GM12878 (cell line): Measurements from ENCODE around the gene TOPBP1. TPM values are rescaled to one million over a fixed set of nuclear protein-coding genes. Genes with fewer than 3 reads are reported as not detected.

Experiments used
- ATF2 ChIP-seq: IDR thresholded peaks from 2 replicates; pipeline ENCODE4 v1.6.1; 2012; ENCODE audit warnings: low read length, inconsistent platforms
- BCLAF1 ChIP-seq: fragments of 450-650 bp; IDR thresholded peaks from 2 replicates; pipeline ENCODE4 v1.6.1; 2017; ENCODE audit warnings: antibody characterized with exemption, mild to moderate bottlenecking, moderate library complexity
- CBX3 ChIP-seq: fragments of 200-600 bp; sonication (generic); IDR thresholded peaks from 2 replicates; pipeline ENCODE4 v1.6.1; 2016; ENCODE audit warnings: low read depth, borderline replicate concordance
- DPF2 ChIP-seq: fragments of 450-650 bp; IDR thresholded peaks from 2 replicates; pipeline ENCODE4 v1.6.1; 2017; ENCODE audit warnings: mild to moderate bottlenecking
- EZH2 ChIP-seq: IDR thresholded peaks from 2 replicates; pipeline ENCODE4 v1.6.1; 2012; ENCODE audit warnings: low read depth, mild to moderate bottlenecking, control low read depth, inconsistent platforms, low read length, borderline replicate concordance; ENCODE audit not compliant: control insufficient read depth
- GABPA ChIP-seq: IDR thresholded peaks from 2 replicates; pipeline ENCODE4 v1.6.1; 2014; ENCODE audit warnings: antibody characterized with exemption, low read depth, mild to moderate bottlenecking, inconsistent platforms
- IKZF1 ChIP-seq: fragments of 450-650 bp; conservative IDR thresholded peaks from 2 replicates; pipeline ENCODE4 v1.6.1; 2017; ENCODE audit warnings: antibody characterized with exemption, mild to moderate bottlenecking
- IRF3 ChIP-seq: fragments of 450-650 bp; IDR thresholded peaks from 2 replicates; pipeline ENCODE4 v1.6.1; 2014; ENCODE audit warnings: mild to moderate bottlenecking
- LARP7 ChIP-seq: fragments of 450-650 bp; IDR thresholded peaks from 2 replicates; pipeline ENCODE4 v1.6.1; 2017; ENCODE audit warnings: mild to moderate bottlenecking
- MXI1 ChIP-seq: fragments of 150-350 bp; IDR thresholded peaks from 2 replicates; pipeline ENCODE4 v1.6.1; 2011; ENCODE audit warnings: low read depth, mild to moderate bottlenecking, inconsistent platforms, low read length, improper control_type of control experiment
- MYC ChIP-seq: IDR thresholded peaks from 2 replicates; pipeline ENCODE4 v1.6.1; 2011; ENCODE audit warnings: mild to moderate bottlenecking, low read length, moderate library complexity, inconsistent platforms; ENCODE audit not compliant: insufficient read depth, insufficient replicate concordance, insufficient read length, severe bottlenecking
- NBN ChIP-seq: fragments of 450-650 bp; IDR thresholded peaks from 2 replicates; pipeline ENCODE4 v1.6.1; 2016
- NFIC ChIP-seq: IDR thresholded peaks from 2 replicates; pipeline ENCODE4 v1.6.1; 2012; ENCODE audit warnings: low read depth, mild to moderate bottlenecking, inconsistent platforms, low read length, moderate library complexity
- SMARCA5 ChIP-seq: fragments of 450-650 bp; IDR thresholded peaks from 2 replicates; pipeline ENCODE4 v1.6.1; 2017; ENCODE audit warnings: mild to moderate bottlenecking
- SREBF1 ChIP-seq: IDR thresholded peaks from 2 replicates; pipeline ENCODE4 v1.6.1; 2012; ENCODE audit warnings: mild to moderate bottlenecking, low read length
- SREBF2 ChIP-seq: IDR thresholded peaks from 2 replicates; pipeline ENCODE4 v1.6.1; 2012; ENCODE audit warnings: mild to moderate bottlenecking, low read length
- SRF ChIP-seq, 2 experiments: IDR thresholded peaks; 2 replicates each; pipeline ENCODE4 v1.6.1; 2011; ENCODE audit warnings: low read depth in 2 of 2, low read length in 2 of 2, mild to moderate bottlenecking in 1 of 2, moderate library complexity in 1 of 2
- STAT3 ChIP-seq: IDR thresholded peaks from 2 replicates; pipeline ENCODE4 v1.6.1; 2011; ENCODE audit warnings: low read depth, low read length, improper control_type of control experiment
- TCF12 ChIP-seq: IDR thresholded peaks from 2 replicates; pipeline ENCODE4 v1.6.1; 2011; ENCODE audit warnings: low read depth, mild to moderate bottlenecking, low read length
- ZBED1 ChIP-seq: IDR thresholded peaks from 2 replicates; pipeline ENCODE4 v1.6.1; 2016; ENCODE audit warnings: borderline replicate concordance
- ZNF217 ChIP-seq: fragments of 450-650 bp; IDR thresholded peaks from 2 replicates; pipeline ENCODE4 v1.6.1; 2017; ENCODE audit warnings: antibody characterized with exemption, mild to moderate bottlenecking
- ZNF687 ChIP-seq: fragments of 450-650 bp; IDR thresholded peaks from 2 replicates; pipeline ENCODE4 v1.6.1; 2017; ENCODE audit warnings: mild to moderate bottlenecking, moderate library complexity
- polyA plus RNA-seq, 11 experiments: library from polyadenylated mRNA; depleted of rRNA in 4 of 11; unstranded in 6 of 11; stranded (reverse) in 5 of 11; fragments of >200 nt; fragmentation: Nextera tagmentation in 4 of 11; fragmentation: Illumina TruSeq in 1 of 11; extraction: Ambion mirVana in 4 of 11; extraction: Trizol in 1 of 11; gene quantifications; 1 replicate in 1 of 11; 2 replicates in 10 of 11; pipeline versions ENCODE4 v1.2.1 to v1.2.3, GENCODE V29; 2011 to 2016; ENCODE audit warnings: inconsistent platforms in 2 of 11, missing spikeins in 2 of 11, low read depth in 1 of 11
- total RNA-seq, 4 experiments: library from RNA; depleted of rRNA in 3 of 4; stranded (reverse); fragments of >200 nt in 3 of 4; fragmentation: Illumina TruSeq in 1 of 4; extraction: Trizol in 1 of 4; gene quantifications; 2 replicates each; pipeline versions ENCODE4 v1.2.1 to v1.2.3, GENCODE V29; 2013 to 2021

TOPBP1 gene
- total and polyA plus RNA-seq, 10 of the 15 experiments (the other 5 are each of a cell fraction or from before 2014, with no cell fraction given): 18.3 to 99.3 (median 61.5) TPM

GRCh38 chr3:133661454-133662277 lies at the start of gene TOPBP1 (continued):
- no peak for TF ChIP-seq MYC
- no peak for TF ChIP-seq BCLAF1
- peak; percentile 47; the same call in 1 of the 2 replicates for TF ChIP-seq NBN
- no peak for TF ChIP-seq EZH2
- TF ChIP-seq SRF (IDR thresholded peaks at IDR 0.05; ENCODE audit: low read depth in 2 of 2, low read length in 2 of 2): peak; percentile 90 to 97
- TF ChIP-seq TCF12: peak; percentile 92
- TF ChIP-seq SREBF2: no peak
- TF ChIP-seq LARP7: 0 out of 2 replicates have a peak, but pooled peaks have one; percentile 59
- TF ChIP-seq NFIC: no peak
- TF ChIP-seq GABPA: peak; percentile 92
- no peak for TF ChIP-seq SMARCA5
- TF ChIP-seq ATF2: no peak
- TF ChIP-seq IRF3: no peak
- TF ChIP-seq ZNF217: no peak
- no peak for TF ChIP-seq CBX3
- no peak for TF ChIP-seq STAT3
- TF ChIP-seq MXI1: peak; percentile 91
- TF ChIP-seq IKZF1: peak; percentile 68
- TF ChIP-seq DPF2: peak; percentile 40; the same call in 1 of the 2 replicates
- TF ChIP-seq ZBED1: 0 out of 2 replicates have a peak, but pooled peaks have one; percentile 27
- TF ChIP-seq SREBF1: no peak
- peak; percentile 67 for TF ChIP-seq ZNF687
